HFF-Myc (cell line): Measurements from ENCODE around the gene ITGA2.

Source experiments
- DNase-seq: peaks from one replicate; pipeline ENCODE4 v3.0.0-alpha.2; 2011; ENCODE audit warnings: low read depth; ENCODE audit errors: extremely low read depth
- H3K4me3 ChIP-seq: replicated peaks from 2 replicates; pipeline ENCODE4 v1.5.1; 2011; ENCODE audit warnings: low read depth, mild to moderate bottlenecking, control low read depth, low read length
- CTCF ChIP-seq: IDR thresholded peaks from 2 replicates; pipeline ENCODE4 v1.5.1; 2012; ENCODE audit warnings: mild to moderate bottlenecking, low read depth, low read length, control low read depth; ENCODE audit errors: missing control alignments

ITGA2 gene

GRCh38 chr5:53041740-53042139 is 52.6 kb downstream of the ITGA2 start:
- no peak overlapping the region for H3K4me3 ChIP-seq
- no peak for DNase-seq
- no peak for TF ChIP-seq CTCF

GRCh38 chr5:53045263-53045662 is 56.1 kb downstream of the ITGA2 start:
- H3K4me3 ChIP-seq: no peak overlapping the region
- no peak for TF ChIP-seq CTCF
- DNase-seq: no peak

GRCh38 chr5:53048248-53048647 is 59.1 kb downstream of the ITGA2 start:
- H3K4me3 ChIP-seq: no peak overlapping the region
- TF ChIP-seq CTCF: no peak
- no peak for DNase-seq

- TF ChIP-seq CTCF: no peak
- H3K4me3 ChIP-seq: no peak overlapping the region
- DNase-seq: no peak
Measured at GRCh38 chr5:53052499-53052898, 63.3 kb downstream of the ITGA2 start.

- no peak for TF ChIP-seq CTCF
- DNase-seq: no peak
- no peak overlapping the region for H3K4me3 ChIP-seq
Measured at GRCh38 chr5:53053364-53053763, 64.2 kb downstream of the ITGA2 start.

- no peak for DNase-seq
- no peak for TF ChIP-seq CTCF
- H3K4me3 ChIP-seq: no peak overlapping the region
Measured at GRCh38 chr5:53055365-53055764, 66.2 kb downstream of the ITGA2 start.

GRCh38 chr5:53059281-53059680 is 70.1 kb downstream of the ITGA2 start:
- no peak overlapping the region for H3K4me3 ChIP-seq
- no peak for DNase-seq
- TF ChIP-seq CTCF: no peak
